Measurements from ENCODE around the gene SLC25A44.

- TF ChIP-seq CTCF (IDR thresholded peaks at IDR 0.05; ENCODE audit: low read depth, low read length, poor library complexity, severe bottlenecking) (no peak), EZH2phosphoT487 (IDR thresholded peaks at IDR 0.05; ENCODE audit: borderline replicate concordance, low read length) (no peak)
These were observed 57.6 kb downstream of the SLC25A44 start for GRCh38 chr1:156251527-156251926.

Measured in DOHH2 (cell line).